ENCODE data around the gene PDE6B. TPM values are rescaled to one million over a fixed set of nuclear protein-coding genes. Genes with fewer than 3 reads are reported as not detected.
A peak's percentile ranks its signal among the peaks of the same experiment; 100 is the strongest.

Gene PDE6B
- total RNA-seq, 1 donor = not detected

GRCh38 chr4:625631-626161 is 323 bp downstream of the PDE6B start:
- H3K79me2 ChIP-seq (ENCODE audit: insufficient read depth, low read length) = no peaks in the 10 kb centered on the region
- H3K27ac ChIP-seq (ENCODE audit: low read depth, low read length) = no peak overlapping the region
- no peaks in the 10 kb centered on the region for H3K27me3 ChIP-seq (ENCODE audit: insufficient read depth, low read length)
- no peak for TF ChIP-seq CTCF (IDR thresholded peaks at IDR 0.05; ENCODE audit: extremely low read depth, low read depth, low read length)
- H3K4me2 ChIP-seq (ENCODE audit: insufficient read depth, low read length) = no peak overlapping the region
- H3K9me3 ChIP-seq (ENCODE audit: low read depth, low read length) = no peaks in the 10 kb centered on the region
- DNase-seq (ENCODE audit: insufficient read length, low spot score, missing footprints) = peak; percentile 35
- no peaks in the 10 kb centered on the region for H3K4me1 ChIP-seq (ENCODE audit: insufficient read depth, low read length)
- no peak overlapping the region for H3K4me3 ChIP-seq (ENCODE audit: insufficient read depth, low read length)
- H2AFZ ChIP-seq (ENCODE audit: low read length) = no peak overlapping the region
- no peaks in the 10 kb centered on the region for H4K20me1 ChIP-seq (ENCODE audit: insufficient read depth, low read length)
- H3K36me3 ChIP-seq (ENCODE audit: insufficient read depth, low read length) = no peaks in the 10 kb centered on the region

- Histone ChIP-seq H3K36me3 (ENCODE audit: insufficient read depth, low read length) (no peaks in the 10 kb centered on the region), H4K20me1 (ENCODE audit: insufficient read depth, low read length) (no peaks in the 10 kb centered on the region), H3K27ac (ENCODE audit: low read depth, low read length) (no peak overlapping the region), H3K27me3 (ENCODE audit: insufficient read depth, low read length) (no peaks in the 10 kb centered on the region), H3K4me2 (ENCODE audit: insufficient read depth, low read length) (no peak overlapping the region), H2AFZ (ENCODE audit: low read length) (no peak overlapping the region), H3K79me2 (ENCODE audit: insufficient read depth, low read length) (no peaks in the 10 kb centered on the region), H3K4me3 (ENCODE audit: insufficient read depth, low read length) (no peak overlapping the region), H3K4me1 (ENCODE audit: insufficient read depth, low read length) (no peaks in the 10 kb centered on the region), H3K9me3 (ENCODE audit: low read depth, low read length) (no peaks in the 10 kb centered on the region)
- TF ChIP-seq CTCF (IDR thresholded peaks at IDR 0.05; ENCODE audit: extremely low read depth, low read depth, low read length) = no peak
- peak; percentile 69 for DNase-seq (ENCODE audit: insufficient read length, low spot score, missing footprints)
These were observed 1.1 kb downstream of the PDE6B start for GRCh38 chr4:626201-627091.

- no peak overlapping the region for H3K4me3 ChIP-seq (ENCODE audit: insufficient read depth, low read length)
- TF ChIP-seq CTCF (IDR thresholded peaks at IDR 0.05; ENCODE audit: extremely low read depth, low read depth, low read length) = no peak
- H3K4me2 ChIP-seq (ENCODE audit: insufficient read depth, low read length) = no peak overlapping the region
- no peaks in the 10 kb centered on the region for H3K36me3 ChIP-seq (ENCODE audit: insufficient read depth, low read length)
- no peak for DNase-seq (ENCODE audit: insufficient read length, low spot score, missing footprints)
- no peaks in the 10 kb centered on the region for H4K20me1 ChIP-seq (ENCODE audit: insufficient read depth, low read length)
- no peak overlapping the region for H2AFZ ChIP-seq (ENCODE audit: low read length)
- no peaks in the 10 kb centered on the region for H3K79me2 ChIP-seq (ENCODE audit: insufficient read depth, low read length)
- H3K9me3 ChIP-seq (ENCODE audit: low read depth, low read length) = no peaks in the 10 kb centered on the region
- no peaks in the 10 kb centered on the region for H3K4me1 ChIP-seq (ENCODE audit: insufficient read depth, low read length)
- H3K27me3 ChIP-seq (ENCODE audit: insufficient read depth, low read length) = no peaks in the 10 kb centered on the region
- no peak overlapping the region for H3K27ac ChIP-seq (ENCODE audit: low read depth, low read length)
These were observed 2.2 kb downstream of the PDE6B start for GRCh38 chr4:627347-628125.

- H3K9me3 ChIP-seq (ENCODE audit: low read depth, low read length) = no peaks in the 10 kb centered on the region
- no peaks in the 10 kb centered on the region for H3K27me3 ChIP-seq (ENCODE audit: insufficient read depth, low read length)
- no peak overlapping the region for H2AFZ ChIP-seq (ENCODE audit: low read length)
- H3K4me2 ChIP-seq (ENCODE audit: insufficient read depth, low read length) = no peak overlapping the region
- H3K27ac ChIP-seq (ENCODE audit: low read depth, low read length) = no peak overlapping the region
- H3K36me3 ChIP-seq (ENCODE audit: insufficient read depth, low read length) = no peaks in the 10 kb centered on the region
- H3K79me2 ChIP-seq (ENCODE audit: insufficient read depth, low read length) = no peaks in the 10 kb centered on the region
- TF ChIP-seq CTCF (IDR thresholded peaks at IDR 0.05; ENCODE audit: extremely low read depth, low read depth, low read length) = no peak
- peak; percentile 88 for DNase-seq (ENCODE audit: insufficient read length, low spot score, missing footprints)
- no peak overlapping the region for H3K4me3 ChIP-seq (ENCODE audit: insufficient read depth, low read length)
- no peaks in the 10 kb centered on the region for H4K20me1 ChIP-seq (ENCODE audit: insufficient read depth, low read length)
- no peaks in the 10 kb centered on the region for H3K4me1 ChIP-seq (ENCODE audit: insufficient read depth, low read length)
These were observed 3.0 kb downstream of the PDE6B start for GRCh38 chr4:628311-628741.
